ENCODE data around the gene RNU5B-1. TPM values are rescaled to one million over a fixed set of nuclear protein-coding genes. Genes with fewer than 3 reads are reported as not detected.

Gene RNU5B-1
- total RNA-seq, 2 donors from 2014 or later, result 26.1 TPM; not detected in 1

- Histone ChIP-seq H3K4me3 (no peak overlapping the region), H3K9me3 (no peaks in the 10 kb centered on the region), H3K4me1 (no peaks in the 10 kb centered on the region), H3K27me3 (no peaks in the 10 kb centered on the region), H3K36me3 (no peaks in the 10 kb centered on the region), H3K27ac (no peak overlapping the region), H3K9ac (ENCODE audit: low read depth in 2 of 2, low read length in 2 of 2) (no peak overlapping the region)
- no peak for TF ChIP-seq CTCF (IDR thresholded peaks at IDR 0.05)
- intact Hi-C loops (cut with DNase I), result no loop called here
- DNase-seq, result no peak
These were observed 38.0 kb downstream of the RNU5B-1 start for GRCh38 chr15:65342493-65342892.

- no peak for TF ChIP-seq CTCF (IDR thresholded peaks at IDR 0.05)
These were observed 39.0 kb downstream of the RNU5B-1 start for GRCh38 chr15:65343374-65343981.

DNA sequence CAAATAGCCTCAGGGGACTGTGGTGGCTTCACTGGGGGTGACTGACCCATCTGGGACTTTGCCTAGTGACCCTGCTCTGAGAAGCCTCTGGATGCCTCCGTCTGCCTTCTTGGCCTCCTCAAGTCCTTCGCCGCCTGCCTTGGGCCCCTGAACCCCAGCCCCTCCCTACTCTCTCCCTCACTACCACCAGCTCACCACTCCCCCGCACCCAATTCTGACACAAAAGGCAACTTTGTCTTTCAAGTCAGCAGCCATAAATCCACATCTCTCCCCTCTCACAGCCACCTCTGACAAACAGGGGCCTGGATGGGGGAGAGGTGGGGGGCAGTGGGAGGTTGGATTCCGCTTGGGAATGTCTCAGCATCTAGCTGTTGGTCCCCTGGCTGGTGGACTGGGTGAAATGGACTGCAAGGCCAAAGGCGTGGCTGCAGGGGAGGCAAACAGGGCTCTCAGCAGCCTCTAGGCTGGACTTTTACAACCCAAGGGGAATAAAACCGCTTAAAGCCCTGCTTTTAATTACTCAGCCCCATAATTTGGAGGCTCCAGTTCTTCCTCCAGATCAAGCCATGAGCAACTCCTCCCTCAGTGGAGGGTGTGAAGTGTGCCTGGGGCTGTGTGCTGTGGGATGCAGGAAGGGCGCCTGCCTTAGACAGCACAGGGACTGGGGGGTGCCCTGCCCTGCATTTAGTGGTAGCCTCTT lies 39.9 kb downstream of the RNU5B-1 start:
- Histone ChIP-seq H3K4me1 (no peaks in the 10 kb centered on the region), H3K9me3 (no peaks in the 10 kb centered on the region), H3K9ac (ENCODE audit: low read depth in 2 of 2, low read length in 2 of 2) (no peak overlapping the region), H3K36me3 (no peaks in the 10 kb centered on the region), H3K27ac (no peak overlapping the region), H3K27me3 (no peaks in the 10 kb centered on the region), H3K4me3 (no peak overlapping the region)
- intact Hi-C loops (cut with DNase I), result no loop called here
- no peak for TF ChIP-seq CTCF (IDR thresholded peaks at IDR 0.05)
- DNase-seq, result no peak

More at GRCh38 chr15:65343374-65343981, 39.0 kb downstream of the RNU5B-1 start:
- Histone ChIP-seq H3K36me3 (no peaks in the 10 kb centered on the region), H3K4me1 (no peaks in the 10 kb centered on the region), H3K9ac (ENCODE audit: low read depth in 2 of 2, low read length in 2 of 2) (no peak overlapping the region), H3K27me3 (no peaks in the 10 kb centered on the region), H3K27ac (no peak overlapping the region), H3K4me3 (no peak overlapping the region), H3K9me3 (no peaks in the 10 kb centered on the region)
- DNase-seq, result peak; percentile 56
- intact Hi-C loops (cut with DNase I), result no loop called here

DNA sequence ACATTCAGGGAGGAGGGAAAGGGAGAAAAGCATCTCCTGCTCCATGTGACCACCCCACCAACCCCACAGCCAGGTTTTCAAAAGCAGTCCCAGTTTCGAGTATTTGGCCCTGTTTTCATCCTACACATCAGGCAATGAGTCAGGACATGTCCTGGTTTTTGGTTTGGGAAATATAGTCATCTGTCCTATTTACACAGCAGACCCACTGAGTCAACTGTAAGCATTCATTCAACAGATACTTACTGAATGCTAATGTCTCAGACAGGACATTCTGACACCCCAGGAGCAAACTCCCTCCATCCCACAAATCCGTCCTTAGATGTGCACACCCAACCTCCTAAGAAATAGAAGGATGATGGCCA lies 40.4 kb downstream of the RNU5B-1 start:
- no peak overlapping the region for H3K9ac ChIP-seq (ENCODE audit: low read depth in 2 of 2, low read length in 2 of 2)
- intact Hi-C loops (cut with DNase I), result no loop called here

More for the DNA sequence above, 40.4 kb downstream of the RNU5B-1 start:
- TF ChIP-seq CTCF (IDR thresholded peaks at IDR 0.05), result no peak
- no peaks in the 10 kb centered on the region for H3K9me3 ChIP-seq
- no peaks in the 10 kb centered on the region for H3K36me3 ChIP-seq
- H3K27me3 ChIP-seq, result no peaks in the 10 kb centered on the region
- no peak overlapping the region for H3K4me3 ChIP-seq
- H3K4me1 ChIP-seq, result no peaks in the 10 kb centered on the region
- H3K27ac ChIP-seq, result no peak overlapping the region
- no peak for DNase-seq
